Measurements from ENCODE around the gene CD244.
"Not testable (repeated sequence)": the region's sequence is repeated elsewhere in the genome, so short reads cannot be mapped to it uniquely, and the experiment has no call there.

CD244 gene

GRCh38 chr1:160862203-160863060, at the start of gene CD244:
Gene CD244, minus strand, starts transcription at chr1:160862887. Its CDS starts 210 bp downstream, at chr1:160862677.
- no peak for DNase-seq

GRCh38 chr1:160911925-160912324, 49.2 kb upstream of the CD244 start:
- no peak for DNase-seq

GRCh38 chr1:160911441-160911840, 48.8 kb upstream of the CD244 start:
- no peak for DNase-seq

- no peak for DNase-seq
These were observed 47.6 kb upstream of the CD244 start for GRCh38 chr1:160910170-160910750.

- DNase-seq = no peak
These were observed 45.3 kb upstream of the CD244 start for GRCh38 chr1:160907976-160908375.

- DNase-seq = no peak
These were observed 42.9 kb upstream of the CD244 start for GRCh38 chr1:160905617-160905989.

GRCh38 chr1:160904783-160905616, 42.3 kb upstream of the CD244 start:
- no peak for DNase-seq

- not testable (repeated sequence) for DNase-seq
These were observed 39.6 kb upstream of the CD244 start for GRCh38 chr1:160902251-160902650.

- DNase-seq = no peak
These were observed 39.1 kb upstream of the CD244 start for GRCh38 chr1:160901768-160902167.

- DNase-seq = not testable (repeated sequence)
These were observed 38.0 kb upstream of the CD244 start for GRCh38 chr1:160900683-160901082.

- DNase-seq = not testable (repeated sequence)
These were observed 31.9 kb upstream of the CD244 start for GRCh38 chr1:160894368-160895135.

GRCh38 chr1:160891474-160891873, 28.8 kb upstream of the CD244 start:
- DNase-seq = no peak

- no peak for DNase-seq
These were observed 26.2 kb upstream of the CD244 start for GRCh38 chr1:160888926-160889325.

GRCh38 chr1:160887071-160887470, 24.4 kb upstream of the CD244 start:
- DNase-seq = no peak

GRCh38 chr1:160885042-160885441, 22.4 kb upstream of the CD244 start, which contains the start of gene ITLN1:
Gene ITLN1, minus strand, starts transcription at chr1:160885180. Its CDS starts 303 bp downstream, at chr1:160884877.
- DNase-seq = no peak

GRCh38 chr1:160884579-160884978, 21.9 kb upstream of the CD244 start:
- no peak for DNase-seq

GRCh38 chr1:160883581-160884513, 21.2 kb upstream of the CD244 start:
- DNase-seq = no peak

- DNase-seq = no peak
These were observed 19.9 kb upstream of the CD244 start for GRCh38 chr1:160882582-160882981.

GRCh38 chr1:160881264-160881663, 18.6 kb upstream of the CD244 start:
- not testable (repeated sequence) for DNase-seq

- no peak for DNase-seq
These were observed 17.5 kb upstream of the CD244 start for GRCh38 chr1:160880216-160880615.

- DNase-seq = no peak
These were observed 16.4 kb upstream of the CD244 start for GRCh38 chr1:160879056-160879455.
